Activated effector memory CD4-positive, alpha-beta T cell treated with Interleukin-2 at 50 U/mL for 16 hours (primary cell): Measurements from ENCODE around the gene ANGPTL7.
"Not testable (repeated sequence)": the region's sequence is repeated elsewhere in the genome, so short reads cannot be mapped to it uniquely, and the experiment has no call there.

Experiments
- DNase-seq: peaks from one replicate; pipeline ENCODE4 v3.0.0-alpha.2; 2020

The ANGPTL7 gene

GRCh38 chr1:11170102-11170501 lies 19.1 kb upstream of the ANGPTL7 start:
- DNase-seq: no peak

GRCh38 chr1:11174261-11174942 lies 14.8 kb upstream of the ANGPTL7 start:
- DNase-seq: no peak

GRCh38 chr1:11175461-11175860 lies 13.7 kb upstream of the ANGPTL7 start:
- no peak for DNase-seq

- no peak for DNase-seq
Measured at GRCh38 chr1:11176081-11176706, 13.0 kb upstream of the ANGPTL7 start.

- DNase-seq: no peak
Measured at GRCh38 chr1:11178021-11179015, 10.8 kb upstream of the ANGPTL7 start.

GRCh38 chr1:11179125-11179524 lies 10.0 kb upstream of the ANGPTL7 start:
- DNase-seq: no peak

GRCh38 chr1:11179749-11180148 lies 9.4 kb upstream of the ANGPTL7 start:
- DNase-seq: not testable (repeated sequence)

- no peak for DNase-seq
Measured at GRCh38 chr1:11180342-11180744, 8.8 kb upstream of the ANGPTL7 start.

GRCh38 chr1:11182884-11183283 lies 6.3 kb upstream of the ANGPTL7 start:
- DNase-seq: no peak

GRCh38 chr1:11184973-11185372 lies 4.2 kb upstream of the ANGPTL7 start:
- DNase-seq: no peak

GRCh38 chr1:11187000-11187399 lies 2.2 kb upstream of the ANGPTL7 start:
- no peak for DNase-seq

- no peak for DNase-seq
Measured at GRCh38 chr1:11187494-11187893, 1.7 kb upstream of the ANGPTL7 start.

- no peak for DNase-seq
Measured at GRCh38 chr1:11187931-11188330, 1.2 kb upstream of the ANGPTL7 start.

- DNase-seq: no peak
Measured at GRCh38 chr1:11188381-11188780, 774 bp upstream of the ANGPTL7 start.

GRCh38 chr1:11193376-11193775 lies 4.2 kb downstream of the ANGPTL7 start:
- DNase-seq: no peak

GRCh38 chr1:11194407-11195176 lies 5.4 kb downstream of the ANGPTL7 start:
- no peak for DNase-seq

GRCh38 chr1:11196945-11197344 lies 7.8 kb downstream of the ANGPTL7 start:
- DNase-seq: no peak

- no peak for DNase-seq
Measured at GRCh38 chr1:11197359-11197758, 8.2 kb downstream of the ANGPTL7 start.

- DNase-seq: no peak
Measured at GRCh38 chr1:11198257-11198656, 9.1 kb downstream of the ANGPTL7 start.

GRCh38 chr1:11198851-11199594 lies 9.9 kb downstream of the ANGPTL7 start:
- DNase-seq: no peak

- DNase-seq: no peak
Measured at GRCh38 chr1:11204396-11205190, 15.4 kb downstream of the ANGPTL7 start.
